GM23248 (cell line): ENCODE measurements around the gene GTF3C5.

Experiments
- EZH2 ChIP-seq: fragments of 200-600 bp; sonication (generic); IDR thresholded peaks from 2 replicates; pipeline ENCODE4 v1.6.1; 2018; ENCODE audit warnings: antibody characterized with exemption, mild to moderate bottlenecking; ENCODE audit not compliant: insufficient read depth, poor library complexity, severe bottlenecking
- EZH2phosphoT487 ChIP-seq: fragments of 200-600 bp; sonication (generic); IDR thresholded peaks from 2 replicates; pipeline ENCODE4 v1.6.1; 2018; ENCODE audit warnings: antibody characterized with exemption, moderate library complexity, mild to moderate bottlenecking, low read depth; ENCODE audit not compliant: insufficient read depth

DNA sequence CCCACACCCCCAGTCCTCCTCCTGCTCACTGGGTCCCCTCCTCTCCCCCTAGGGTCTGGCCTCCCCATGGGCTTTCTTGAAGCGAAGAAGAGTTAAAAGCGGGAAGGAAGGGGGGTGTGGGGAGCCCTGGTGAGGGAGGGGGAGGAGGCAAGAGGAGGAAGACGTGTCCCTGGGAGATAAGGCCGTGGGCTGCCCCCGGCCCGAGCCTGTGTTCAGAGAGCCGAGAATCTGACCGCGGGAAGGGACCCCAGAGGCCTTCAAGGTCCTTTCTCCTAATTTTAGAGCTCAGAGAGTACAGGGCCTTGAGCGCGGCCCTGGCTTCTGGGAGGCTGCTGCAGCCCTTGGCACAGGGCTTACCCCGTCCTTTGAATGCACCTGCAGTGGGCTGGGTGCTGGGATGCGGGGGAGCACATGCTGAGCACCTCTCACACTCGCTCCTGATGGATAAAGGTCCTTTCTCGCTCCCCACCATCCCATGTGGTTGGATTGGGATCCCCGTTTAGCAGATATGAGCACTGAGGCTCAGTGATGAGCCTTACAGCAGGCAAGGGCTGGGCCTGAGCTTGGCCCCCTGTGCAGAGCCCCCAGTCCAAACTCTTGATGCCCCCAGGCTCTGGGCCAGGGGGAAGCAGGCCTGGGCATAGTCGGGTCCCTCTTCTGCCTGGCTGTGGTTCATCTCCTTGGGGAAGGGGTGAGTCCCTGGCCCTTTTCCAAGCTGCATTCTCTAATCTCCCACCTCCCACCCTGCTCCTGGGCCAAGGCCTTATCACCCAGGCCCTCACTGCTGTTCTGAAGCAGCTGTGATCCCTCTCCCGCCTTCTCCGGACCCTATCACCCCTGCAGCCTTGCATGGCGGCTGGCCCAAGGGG lies 46.4 kb upstream of the GTF3C5 start:
- no peak for TF ChIP-seq EZH2phosphoT487
- TF ChIP-seq EZH2 = no peak
